Ascending aorta (tissue), 2 donors: Measurements from ENCODE around the gene TMEM131L. TPM values are rescaled to one million over a fixed set of nuclear protein-coding genes. Genes with fewer than 3 reads are reported as not detected.

Experiments used
- DNase-seq, 2 donors: peaks; one replicate each; pipeline ENCODE4 v3.0.0-alpha.2; 2019; ENCODE audit warnings: low spot score in 2 of 2
- H3K27ac ChIP-seq, 2 donors: fragments of 200-600 bp; sonication (generic); one replicate each; pipeline ENCODE4 v1.5.1; 2016 to 2017; ENCODE audit warnings: mild to moderate bottlenecking in 1 of 2
- H3K27me3 ChIP-seq: fragments of 200-600 bp; sonication (generic); one replicate; pipeline ENCODE4 v1.5.1; 2017
- H3K36me3 ChIP-seq, 2 donors: fragments of 200-600 bp; sonication (generic); one replicate each; pipeline ENCODE4 v1.5.1; 2016
- H3K4me1 ChIP-seq, 2 donors: fragments of 200-600 bp; sonication (generic); one replicate each; pipeline ENCODE4 v1.5.1; 2016 to 2017; ENCODE audit warnings: mild to moderate bottlenecking in 1 of 2
- H3K4me3 ChIP-seq, 2 donors: fragments of 200-600 bp; sonication (generic); one replicate each; pipeline ENCODE4 v1.5.1; 2016 to 2017; ENCODE audit warnings: mild to moderate bottlenecking in 1 of 2
- H3K9me3 ChIP-seq, 2 donors: fragments of 200-600 bp; sonication (generic); one replicate each; pipeline ENCODE4 v1.5.1; 2016
- intact Hi-C: fragments of 100-400 bp; cut with DNase I; formaldehyde crosslinking; loops from one replicate; pipeline ENCODE4 v1.15.1; 2023
- total RNA-seq: library from RNA; depleted of rRNA; stranded (reverse); fragments of >200 nt; gene quantifications from one replicate; pipeline ENCODE4 v1.1.0, GENCODE V29; 2016
- TF ChIP-seq, protein P1 (sequence below), 3 experiments: fragments of 200-600 bp in 2 of 3; fragments of 450-650 bp in 1 of 3; sonication (generic) in 2 of 3; IDR thresholded peaks; one replicate each; pipeline ENCODE4 v1.5.1; 2016 to 2019; ENCODE audit warnings: antibody characterized with exemption in 3 of 3, mild to moderate bottlenecking in 1 of 3, moderate library complexity in 1 of 3

TMEM131L gene
- total RNA-seq, 1 donor from 2014 or later, result 6.9 TPM

DNA sequence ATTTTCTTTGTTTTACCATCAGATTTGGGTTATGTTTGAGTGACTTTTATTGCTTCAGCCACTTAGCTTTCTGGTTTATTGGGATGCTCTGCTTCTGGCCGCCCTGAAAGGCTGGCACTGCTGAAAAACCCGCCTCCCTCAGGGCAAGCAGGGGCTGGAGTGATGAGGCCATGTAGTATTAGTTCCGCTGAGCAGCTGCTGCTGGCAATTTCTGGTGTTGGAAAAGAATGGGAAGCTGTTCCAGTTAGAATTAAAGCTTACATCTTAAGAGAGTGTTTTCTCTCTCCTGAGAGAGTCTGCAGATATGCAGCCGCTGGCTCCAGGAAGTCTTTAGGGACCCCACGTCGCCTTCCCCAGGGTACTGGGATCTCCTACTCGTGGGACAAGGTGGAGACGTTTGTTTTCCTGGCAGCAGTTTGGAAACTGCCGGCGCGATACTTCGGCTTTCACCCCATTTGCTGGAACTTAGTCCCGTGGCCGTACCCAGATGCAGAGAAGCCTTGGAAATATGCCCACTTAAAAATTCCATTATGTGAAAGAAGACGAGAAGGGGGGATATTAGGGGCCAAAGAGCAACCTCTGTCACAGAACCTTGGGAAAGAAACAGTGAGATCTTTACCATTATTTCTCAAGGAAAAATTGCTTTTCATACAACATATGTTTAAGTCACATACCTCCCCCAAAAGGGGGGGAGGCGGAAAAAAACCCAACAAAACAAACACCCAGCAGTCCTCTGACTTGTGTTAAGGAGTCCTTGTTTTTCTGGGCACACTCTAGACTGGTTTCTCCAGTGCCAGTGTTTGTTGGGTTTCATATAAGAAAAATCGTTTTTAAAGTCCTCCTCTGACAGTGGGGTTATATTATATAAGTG lies 72.6 kb downstream of the TMEM131L start:
- intact Hi-C loops, result loop anchor here (2.0 to 5.0 kb wide), 3 partner anchors 14 to 71 kb away; partner anchors contain the start of gene TMEM131L
- peaks cover 5 to 15% of the 10 kb centered on the region in 2 donors for H3K4me1 ChIP-seq
- H3K9me3 ChIP-seq, result no peaks in the 10 kb centered on the region

DNA sequence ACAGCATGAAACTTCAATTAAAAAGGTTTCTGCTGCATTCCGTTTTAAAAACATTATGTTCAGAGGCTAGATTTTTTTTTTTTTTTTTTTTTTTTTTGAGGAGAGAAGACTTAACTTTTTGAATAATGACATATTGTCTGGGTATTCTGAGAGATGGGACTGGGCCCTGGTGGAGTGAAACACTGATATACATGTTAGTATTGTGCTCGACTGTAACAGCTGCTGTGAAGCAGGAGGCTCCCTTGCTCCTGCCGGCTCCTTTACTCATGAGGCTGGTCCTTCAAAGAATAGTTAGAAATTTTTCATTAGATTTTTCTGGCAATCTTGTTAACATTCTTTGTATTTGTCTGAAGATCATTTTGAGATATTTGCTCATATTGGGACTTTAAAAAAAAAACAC lies 73.3 kb downstream of the TMEM131L start:
- H3K4me3 ChIP-seq, result peak overlapping the region in 1 of 2 donors; percentile 50
- DNase-seq, result no peak
- no peaks in the 10 kb centered on the region for H3K27me3 ChIP-seq
- intact Hi-C loops, result loop anchor here (2.0 to 5.0 kb wide), 3 partner anchors 13 to 72 kb away; partner anchors contain the start of gene TMEM131L
- peaks cover 5 to 19% of the 10 kb centered on the region in 2 donors for H3K4me1 ChIP-seq
- TF ChIP-seq, protein P1, sequence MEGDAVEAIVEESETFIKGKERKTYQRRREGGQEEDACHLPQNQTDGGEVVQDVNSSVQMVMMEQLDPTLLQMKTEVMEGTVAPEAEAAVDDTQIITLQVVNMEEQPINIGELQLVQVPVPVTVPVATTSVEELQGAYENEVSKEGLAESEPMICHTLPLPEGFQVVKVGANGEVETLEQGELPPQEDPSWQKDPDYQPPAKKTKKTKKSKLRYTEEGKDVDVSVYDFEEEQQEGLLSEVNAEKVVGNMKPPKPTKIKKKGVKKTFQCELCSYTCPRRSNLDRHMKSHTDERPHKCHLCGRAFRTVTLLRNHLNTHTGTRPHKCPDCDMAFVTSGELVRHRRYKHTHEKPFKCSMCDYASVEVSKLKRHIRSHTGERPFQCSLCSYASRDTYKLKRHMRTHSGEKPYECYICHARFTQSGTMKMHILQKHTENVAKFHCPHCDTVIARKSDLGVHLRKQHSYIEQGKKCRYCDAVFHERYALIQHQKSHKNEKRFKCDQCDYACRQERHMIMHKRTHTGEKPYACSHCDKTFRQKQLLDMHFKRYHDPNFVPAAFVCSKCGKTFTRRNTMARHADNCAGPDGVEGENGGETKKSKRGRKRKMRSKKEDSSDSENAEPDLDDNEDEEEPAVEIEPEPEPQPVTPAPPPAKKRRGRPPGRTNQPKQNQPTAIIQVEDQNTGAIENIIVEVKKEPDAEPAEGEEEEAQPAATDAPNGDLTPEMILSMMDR (IDR thresholded peaks at IDR 0.05), result no peak
- no peaks in the 10 kb centered on the region for H3K36me3 ChIP-seq
- H3K27ac ChIP-seq, result peak overlapping the region; percentile 69 to 80
- H3K9me3 ChIP-seq, result no peaks in the 10 kb centered on the region

More for the DNA sequence above, 72.6 kb downstream of the TMEM131L start:
- H3K27me3 ChIP-seq, result no peaks in the 10 kb centered on the region
- H3K4me3 ChIP-seq, result peak overlapping the region; percentile 24 to 50
- TF ChIP-seq, protein P1 (IDR thresholded peaks at IDR 0.05), result no peak
- H3K36me3 ChIP-seq, result no peaks in the 10 kb centered on the region
- H3K27ac ChIP-seq, result peak overlapping the region; percentile 69 to 80
- DNase-seq, result peak in 1 of 2 donors; percentile 73

DNA sequence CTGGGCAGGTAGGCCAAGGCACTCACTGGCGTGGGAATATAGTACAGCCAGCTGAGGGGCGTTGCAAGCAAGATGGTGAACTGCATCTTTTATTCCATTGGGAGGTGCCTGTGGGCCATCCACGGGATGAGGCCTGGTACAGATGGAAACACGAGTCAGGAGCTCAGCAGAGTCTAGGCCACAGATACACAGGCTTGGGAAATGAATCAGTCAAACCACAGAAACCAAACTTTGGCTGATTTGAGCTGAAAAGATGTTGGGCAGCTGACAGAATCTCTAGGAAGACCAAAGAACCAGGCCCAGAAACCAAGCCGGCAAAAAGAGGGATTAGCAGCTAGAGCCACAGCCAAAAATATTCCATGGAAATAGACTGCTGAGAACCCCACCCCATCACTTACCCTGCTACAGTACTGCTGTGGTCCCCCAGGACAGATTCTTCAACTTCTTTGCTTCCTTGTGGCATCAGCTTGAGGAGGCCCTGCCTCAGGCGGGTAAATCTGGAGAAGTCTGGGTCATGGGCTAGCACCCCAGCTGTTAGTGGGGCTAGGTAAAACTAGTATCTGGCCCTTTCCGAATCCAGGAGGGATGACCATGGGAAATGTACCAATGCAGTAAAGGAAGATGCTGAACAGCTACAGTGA lies 75.4 kb downstream of the TMEM131L start:
- Histone ChIP-seq H3K9me3 (no peaks in the 10 kb centered on the region), H3K4me1 (peaks cover 5 to 25% of the 10 kb centered on the region in 2 donors), H3K36me3 (no peaks in the 10 kb centered on the region), H3K4me3 (no peak overlapping the region), H3K27me3 (no peaks in the 10 kb centered on the region), H3K27ac (peak overlapping the region; percentile 60 to 69)
- intact Hi-C loops, result no loop called here
- DNase-seq, result no peak
- TF ChIP-seq, protein P1 (IDR thresholded peaks at IDR 0.05), result no peak

DNA sequence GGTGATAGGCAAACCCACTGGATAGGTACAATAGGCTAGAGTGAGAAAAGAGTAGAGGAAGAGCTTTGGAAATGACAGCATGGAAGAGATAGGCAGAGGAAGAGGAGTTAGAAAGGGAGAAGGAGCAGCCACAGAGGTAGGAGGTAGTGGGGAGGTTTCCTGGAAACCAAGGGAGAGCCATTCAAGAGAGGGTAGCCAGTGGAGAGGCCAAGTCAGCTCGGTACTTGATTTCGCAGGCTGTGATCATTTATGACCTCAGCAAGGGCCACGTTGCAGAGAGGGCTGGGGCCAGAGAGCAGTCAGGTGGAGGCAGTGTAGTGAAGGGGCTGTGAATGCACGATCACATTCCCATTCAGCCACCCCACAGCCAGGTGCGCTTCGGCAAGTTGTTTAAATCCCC lies 76.0 kb downstream of the TMEM131L start:
- Histone ChIP-seq H3K4me1 (peaks cover 5 to 25% of the 10 kb centered on the region in 2 donors), H3K27ac (peak overlapping the region; percentile 69 to 70), H3K9me3 (no peaks in the 10 kb centered on the region), H3K27me3 (no peaks in the 10 kb centered on the region), H3K4me3 (no peak overlapping the region), H3K36me3 (no peaks in the 10 kb centered on the region)
- intact Hi-C loops, result no loop called here
- no peak for DNase-seq
- TF ChIP-seq, protein P1 (IDR thresholded peaks at IDR 0.05), result no peak

DNA sequence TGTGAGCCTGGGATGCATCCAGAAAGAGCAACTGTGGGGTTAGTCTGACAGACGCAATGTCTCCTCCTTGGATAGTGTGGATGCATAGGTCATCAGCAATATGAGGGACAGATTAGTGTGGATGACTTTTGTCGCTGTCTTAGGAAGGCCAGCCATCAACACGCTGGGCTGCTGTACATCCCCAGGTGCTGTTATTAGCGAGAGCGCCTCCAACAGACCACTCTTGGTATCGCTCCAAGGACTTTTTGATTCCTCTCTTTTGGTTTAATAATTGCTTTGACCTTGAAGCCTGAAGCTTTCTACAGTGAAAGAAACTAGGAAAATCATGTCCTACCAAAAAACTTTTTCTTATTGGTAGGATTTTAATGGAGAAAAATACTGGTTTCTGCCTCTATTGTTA lies 76.7 kb downstream of the TMEM131L start:
- Histone ChIP-seq H3K9me3 (no peaks in the 10 kb centered on the region), H3K27me3 (no peaks in the 10 kb centered on the region), H3K4me3 (no peak overlapping the region), H3K27ac (peak overlapping the region; percentile 70 to 83), H3K36me3 (no peaks in the 10 kb centered on the region), H3K4me1 (peaks cover 4 to 19% of the 10 kb centered on the region in 2 donors)
- TF ChIP-seq, protein P1 (IDR thresholded peaks at IDR 0.05), result no peak
- DNase-seq, result no peak
- intact Hi-C loops, result no loop called here
